GM23248 (cell line): ENCODE results near the gene GRWD1. TPM values are rescaled to one million over a fixed set of nuclear protein-coding genes. Genes with fewer than 3 reads are reported as not detected.

Experiments
- DNase-seq: peaks from one replicate; pipeline ENCODE4 v3.0.0-alpha.2; 2015
- H2AFZ ChIP-seq: fragments of 200-600 bp; sonication (generic); 2 replicates; pipeline ENCODE4 v1.6.1; 2016; ENCODE audit warnings: antibody characterized with exemption
- H3F3A ChIP-seq: fragments of 200-600 bp; sonication (generic); 2 replicates; pipeline ENCODE4 v1.6.1; 2016; ENCODE audit warnings: mild to moderate bottlenecking, antibody characterized with exemption, mixed run types; ENCODE audit not compliant: insufficient read depth
- H3K27ac ChIP-seq: fragments of 200-600 bp; sonication (generic); 2 replicates; pipeline ENCODE4 v1.5.1; 2016; ENCODE audit warnings: mild to moderate bottlenecking
- H3K27me3 ChIP-seq: fragments of 200-600 bp; sonication (generic); replicated peaks from 2 replicates; pipeline ENCODE4 v1.6.1; 2016; ENCODE audit warnings: mild to moderate bottlenecking; ENCODE audit not compliant: insufficient read depth
- H3K36me3 ChIP-seq: fragments of 200-600 bp; sonication (generic); 2 replicates; pipeline ENCODE4 v1.6.1; 2016; ENCODE audit warnings: low read depth, mild to moderate bottlenecking
- H3K4me1 ChIP-seq: fragments of 200-600 bp; sonication (generic); 2 replicates; pipeline ENCODE4 v1.6.1; 2016; ENCODE audit warnings: mild to moderate bottlenecking; ENCODE audit not compliant: insufficient read depth
- H3K4me2 ChIP-seq: fragments of 200-600 bp; sonication (generic); one replicate; pipeline ENCODE4 v1.6.1; 2016; ENCODE audit warnings: mild to moderate bottlenecking; ENCODE audit not compliant: unreplicated experiment
- H3K4me3 ChIP-seq: fragments of 200-600 bp; sonication (generic); 2 replicates; pipeline ENCODE4 v1.5.1; 2016; ENCODE audit warnings: mild to moderate bottlenecking
- H3K79me2 ChIP-seq: fragments of 200-600 bp; sonication (generic); 2 replicates; pipeline ENCODE4 v1.6.1; 2016; ENCODE audit warnings: mild to moderate bottlenecking; ENCODE audit not compliant: insufficient read depth
- H3K9ac ChIP-seq: fragments of 200-600 bp; sonication (generic); 2 replicates; pipeline ENCODE4 v1.6.1; 2016; ENCODE audit warnings: mild to moderate bottlenecking
- H3K9me2 ChIP-seq: fragments of 200-600 bp; sonication (generic); 2 replicates; pipeline ENCODE4 v1.6.1; 2016; ENCODE audit warnings: mixed run types, mild to moderate bottlenecking, moderate library complexity; ENCODE audit not compliant: insufficient read depth
- H3K9me3 ChIP-seq: fragments of 200-600 bp; sonication (generic); one replicate; pipeline ENCODE4 v1.6.1; 2017; ENCODE audit warnings: low read depth
- H4K20me1 ChIP-seq: fragments of 200-600 bp; sonication (generic); 2 replicates; pipeline ENCODE4 v1.6.0; 2016; ENCODE audit not compliant: insufficient read depth
- EZH2 ChIP-seq: fragments of 200-600 bp; sonication (generic); IDR thresholded peaks from 2 replicates; pipeline ENCODE4 v1.6.1; 2018; ENCODE audit warnings: antibody characterized with exemption, mild to moderate bottlenecking; ENCODE audit not compliant: insufficient read depth, poor library complexity, severe bottlenecking
- EZH2phosphoT487 ChIP-seq: fragments of 200-600 bp; sonication (generic); IDR thresholded peaks from 2 replicates; pipeline ENCODE4 v1.6.1; 2018; ENCODE audit warnings: antibody characterized with exemption, moderate library complexity, mild to moderate bottlenecking, low read depth; ENCODE audit not compliant: insufficient read depth
- WGBS, 2 experiments: methylation state at CpG; one replicate each; pipeline ENCODE4 v1.1.6; 2015 to 2017; ENCODE audit warnings: low lambda C conversion rate in 2 of 2, low coverage in 1 of 2; ENCODE audit errors: missing lambda C conversion rate in 2 of 2; 5-methylcytosine and 5-hydroxymethylcytosine counted together
- in situ Hi-C: fragments of 300-500 bp; cut with MboI; formaldehyde crosslinking; loops from 2 replicates; pipeline ENCODE4 v1.15.0; 2020
- polyA plus RNA-seq: library from polyadenylated mRNA; unstranded; fragments of >200 nt; fragmentation: Nextera tagmentation; extraction: Ambion mirVana; gene quantifications from 2 replicates; pipeline ENCODE4 v1.2.1, GENCODE V29; 2016
- total RNA-seq: library from RNA; depleted of rRNA; stranded (reverse); fragments of >200 nt; shearing (Covaris generic); gene quantifications from 2 replicates; pipeline ENCODE4 v1.2.3, GENCODE V29; 2014

The GRWD1 gene
- total and polyA plus RNA-seq, 2 experiments from 2014 or later, result 34.1 to 36.6 TPM

DNA sequence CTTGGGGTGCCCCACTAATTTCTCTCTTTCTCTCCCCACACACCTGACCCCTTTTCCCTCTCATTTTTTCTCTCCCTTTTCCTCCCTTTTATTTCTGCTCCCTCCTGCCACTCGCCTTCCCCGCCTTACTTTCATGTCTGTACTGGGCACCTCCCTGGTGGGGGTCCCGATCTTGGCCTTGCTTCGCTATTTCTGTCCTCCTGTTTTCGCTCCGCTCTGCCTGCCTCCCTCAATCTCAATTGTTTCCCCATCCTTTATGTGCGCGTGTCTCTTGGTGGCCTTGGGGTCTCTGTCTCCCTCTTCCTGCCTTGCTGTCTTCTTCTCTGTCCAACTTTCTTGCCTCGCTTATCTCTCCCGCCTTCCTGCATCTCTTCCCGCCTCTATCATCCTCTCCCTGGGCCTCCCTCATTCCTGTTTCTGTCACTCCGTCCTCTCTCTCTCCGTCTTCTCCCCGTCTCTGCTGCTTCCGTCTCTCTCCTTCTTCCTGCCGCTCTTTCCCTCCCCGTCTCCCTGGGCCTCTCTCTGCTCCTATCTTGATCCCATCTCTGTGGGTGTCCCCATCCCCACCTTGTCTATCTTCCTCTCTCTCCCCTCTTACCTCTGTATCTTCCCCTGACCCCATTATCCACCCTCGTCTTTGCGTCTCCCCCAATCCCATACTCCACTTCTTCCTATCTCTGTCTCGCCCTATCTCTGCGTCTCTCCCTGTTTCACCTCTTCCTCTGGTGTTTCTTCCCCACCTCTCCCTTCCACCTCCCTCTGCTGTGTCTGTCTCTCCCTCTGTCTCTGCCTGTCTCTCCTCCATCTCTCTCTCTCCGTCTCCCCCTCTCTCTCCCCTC lies 48.3 kb upstream of the GRWD1 start:
- Histone ChIP-seq H3K36me3 (no peaks in the 10 kb centered on the region), H3K9me3 (no peaks in the 10 kb centered on the region), H2AFZ (peak overlapping the region; percentile 90), H3K27ac (peak overlapping the region; percentile 91), H3K4me1 (peaks cover 11% of the 10 kb centered on the region), H3K9me2 (no peaks in the 10 kb centered on the region), H4K20me1 (no peaks in the 10 kb centered on the region), H3F3A (peaks cover 19% of the 10 kb centered on the region), H3K27me3 (peaks cover 3% of the 10 kb centered on the region; the same call in 1 of the 2 replicates), H3K9ac (peak overlapping the region; percentile 99), H3K79me2 (no peaks in the 10 kb centered on the region), H3K4me2 (peak overlapping the region; percentile 98), H3K4me3 (peak overlapping the region; percentile 92)
- 29 to 39% methylated on average over 19 to 22 of the region's 22 CpGs for WGBS, 2 experiments
- in situ Hi-C loops, result no loop called here
- peak; percentile 45 for DNase-seq
- TF ChIP-seq EZH2phosphoT487, result no peak
- TF ChIP-seq EZH2, result no peak

DNA sequence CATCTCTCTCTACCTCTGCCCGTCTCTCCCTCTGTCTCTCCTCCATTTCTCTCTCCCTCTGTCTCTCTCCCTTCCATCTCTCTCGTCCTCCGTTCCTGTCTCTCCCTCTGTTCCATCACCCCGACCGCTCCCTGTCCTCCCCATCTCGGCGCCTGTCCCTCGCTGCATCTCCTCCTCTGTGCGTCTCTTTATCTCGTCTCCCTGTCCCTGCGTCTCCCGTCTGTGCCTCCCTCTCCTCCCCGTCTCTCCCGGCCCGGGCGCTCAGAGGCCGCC lies 47.7 kb upstream of the GRWD1 start:
- peak overlapping the region; percentile 99 for H3K9ac ChIP-seq
- in situ Hi-C loops, result no loop called here
- no peak for TF ChIP-seq EZH2
- no peak for TF ChIP-seq EZH2phosphoT487
- H3K9me2 ChIP-seq, result no peaks in the 10 kb centered on the region
- 3 to 4% methylated on average over 16 to 17 of the region's 17 CpGs for WGBS, 2 experiments
- H3K4me3 ChIP-seq, result peak overlapping the region; percentile 92
- no peaks in the 10 kb centered on the region for H3K36me3 ChIP-seq
- no peaks in the 10 kb centered on the region for H3K79me2 ChIP-seq
- H3K27ac ChIP-seq, result peak overlapping the region; percentile 91
- H2AFZ ChIP-seq, result peak overlapping the region; percentile 90
- no peaks in the 10 kb centered on the region for H4K20me1 ChIP-seq
- no peaks in the 10 kb centered on the region for H3K9me3 ChIP-seq
- H3K4me2 ChIP-seq, result peak overlapping the region; percentile 98
- no peak for DNase-seq
- peaks cover 19% of the 10 kb centered on the region for H3F3A ChIP-seq
- H3K4me1 ChIP-seq, result peaks cover 11% of the 10 kb centered on the region
- peaks cover 3% of the 10 kb centered on the region; the same call in 1 of the 2 replicates for H3K27me3 ChIP-seq

DNA sequence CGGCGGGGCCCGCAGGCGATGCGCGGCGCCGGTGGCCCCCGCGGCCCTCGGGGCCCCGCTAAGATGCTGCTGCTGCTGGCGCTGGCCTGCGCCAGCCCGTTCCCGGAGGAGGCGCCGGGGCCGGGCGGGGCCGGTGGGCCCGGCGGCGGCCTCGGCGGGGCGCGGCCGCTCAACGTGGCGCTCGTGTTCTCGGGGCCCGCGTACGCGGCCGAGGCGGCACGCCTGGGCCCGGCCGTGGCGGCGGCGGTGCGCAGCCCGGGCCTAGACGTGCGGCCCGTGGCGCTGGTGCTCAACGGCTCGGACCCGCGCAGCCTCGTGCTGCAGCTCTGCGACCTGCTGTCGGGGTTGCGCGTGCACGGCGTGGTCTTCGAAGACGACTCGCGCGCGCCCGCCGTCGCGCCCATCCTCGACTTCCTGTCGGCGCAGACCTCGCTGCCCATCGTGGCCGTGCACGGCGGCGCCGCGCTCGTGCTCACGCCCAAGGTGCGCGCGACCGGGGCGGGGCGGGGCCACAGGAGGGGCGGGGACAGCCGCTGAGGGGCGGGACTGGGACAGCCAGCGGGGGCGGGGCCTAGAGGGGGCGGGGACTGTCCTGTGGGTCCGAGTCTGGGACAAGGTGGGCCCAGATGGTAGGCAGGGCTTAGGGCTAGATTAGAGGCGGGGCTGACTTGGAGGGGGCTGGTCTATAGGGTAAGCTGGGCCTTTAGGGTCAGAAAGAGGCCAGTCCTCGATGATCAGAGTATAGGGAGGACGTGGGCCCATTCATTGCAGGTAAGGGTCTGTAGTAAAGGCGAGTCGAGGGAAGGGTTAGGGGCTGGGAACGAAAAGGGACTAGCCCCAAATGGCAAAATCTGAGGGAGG lies 47.2 kb upstream of the GRWD1 start:
- Histone ChIP-seq H3K27ac (peak overlapping the region; percentile 91), H3K9ac (peak overlapping the region; percentile 99), H4K20me1 (no peaks in the 10 kb centered on the region), H2AFZ (peak overlapping the region; percentile 90), H3K4me2 (peak overlapping the region; percentile 98), H3K79me2 (no peaks in the 10 kb centered on the region), H3K9me3 (no peaks in the 10 kb centered on the region), H3K4me1 (peaks cover 11% of the 10 kb centered on the region), H3K9me2 (no peaks in the 10 kb centered on the region), H3K4me3 (peak overlapping the region; percentile 92), H3F3A (peaks cover 19% of the 10 kb centered on the region), H3K27me3 (peaks cover 3% of the 10 kb centered on the region; the same call in 1 of the 2 replicates), H3K36me3 (no peaks in the 10 kb centered on the region)
- 8 to 12% methylated on average over 45 to 92 of the region's 104 CpGs for WGBS, 2 experiments
- in situ Hi-C loops, result no loop called here
- TF ChIP-seq EZH2 (no peak), EZH2phosphoT487 (no peak)
- peak; percentile 93 for DNase-seq

DNA sequence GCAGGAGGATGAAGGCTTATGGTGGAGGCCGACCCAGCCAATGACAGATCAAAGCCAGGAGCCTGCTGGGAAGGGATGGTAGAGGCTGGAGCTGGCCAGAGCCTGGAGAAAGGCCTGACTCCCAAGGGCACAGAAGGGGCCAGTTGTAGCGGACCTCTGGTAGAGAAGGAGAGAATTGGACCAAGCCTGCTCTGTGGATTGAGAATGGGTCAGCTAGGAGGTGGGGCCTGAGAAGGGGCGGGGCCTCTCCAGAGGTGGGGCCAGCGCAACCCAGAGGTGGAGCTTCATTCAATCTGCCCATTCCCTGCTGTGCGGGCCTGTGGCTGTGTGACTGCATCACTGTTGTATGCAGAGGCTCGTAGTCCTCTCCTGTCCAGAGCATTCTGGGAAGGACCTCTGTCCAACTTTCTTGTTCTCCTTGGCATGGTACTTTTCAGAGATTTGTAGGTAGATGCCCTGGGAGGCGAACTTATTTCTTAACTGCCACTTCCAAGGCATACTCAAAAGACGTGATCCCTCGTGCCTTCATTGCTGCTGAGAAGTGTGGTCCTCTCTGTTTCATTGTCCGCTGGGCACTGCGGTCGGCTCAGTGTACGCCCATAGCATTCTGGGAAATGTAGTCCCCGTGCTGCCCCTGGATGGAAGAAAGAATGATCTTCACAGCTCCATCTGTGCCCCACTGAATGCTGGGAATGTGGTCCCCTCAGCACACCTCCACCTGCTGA lies 45.6 kb upstream of the GRWD1 start:
- H3K4me3 ChIP-seq, result peak overlapping the region; percentile 67
- 16 to 21% methylated on average over 14 of the region's 14 CpGs for WGBS, 2 experiments
- H3K9me2 ChIP-seq, result no peaks in the 10 kb centered on the region
- peak overlapping the region; percentile 82 for H3K4me2 ChIP-seq
- no peaks in the 10 kb centered on the region for H3K36me3 ChIP-seq
- no peaks in the 10 kb centered on the region for H3K79me2 ChIP-seq
- peaks cover 19% of the 10 kb centered on the region for H3F3A ChIP-seq
- peak; percentile 95 for DNase-seq
- TF ChIP-seq EZH2phosphoT487 (no peak), EZH2 (no peak)
- no peaks in the 10 kb centered on the region for H4K20me1 ChIP-seq
- no peaks in the 10 kb centered on the region for H3K9me3 ChIP-seq
- H2AFZ ChIP-seq, result peak overlapping the region; percentile 86
- peak overlapping the region; percentile 57; the same call in 1 of the 2 replicates for H3K9ac ChIP-seq
- no peaks in the 10 kb centered on the region; the same call in 1 of the 2 replicates for H3K27me3 ChIP-seq
- H3K4me1 ChIP-seq, result peaks cover 11% of the 10 kb centered on the region
- in situ Hi-C loops, result no loop called here
- peak overlapping the region; percentile 64 for H3K27ac ChIP-seq
